Measurements from ENCODE around the gene ARID3C.
"Not testable (repeated sequence)": the region's sequence is repeated elsewhere in the genome, so short reads cannot be mapped to it uniquely, and the experiment has no call there.

ARID3C gene

DNA sequence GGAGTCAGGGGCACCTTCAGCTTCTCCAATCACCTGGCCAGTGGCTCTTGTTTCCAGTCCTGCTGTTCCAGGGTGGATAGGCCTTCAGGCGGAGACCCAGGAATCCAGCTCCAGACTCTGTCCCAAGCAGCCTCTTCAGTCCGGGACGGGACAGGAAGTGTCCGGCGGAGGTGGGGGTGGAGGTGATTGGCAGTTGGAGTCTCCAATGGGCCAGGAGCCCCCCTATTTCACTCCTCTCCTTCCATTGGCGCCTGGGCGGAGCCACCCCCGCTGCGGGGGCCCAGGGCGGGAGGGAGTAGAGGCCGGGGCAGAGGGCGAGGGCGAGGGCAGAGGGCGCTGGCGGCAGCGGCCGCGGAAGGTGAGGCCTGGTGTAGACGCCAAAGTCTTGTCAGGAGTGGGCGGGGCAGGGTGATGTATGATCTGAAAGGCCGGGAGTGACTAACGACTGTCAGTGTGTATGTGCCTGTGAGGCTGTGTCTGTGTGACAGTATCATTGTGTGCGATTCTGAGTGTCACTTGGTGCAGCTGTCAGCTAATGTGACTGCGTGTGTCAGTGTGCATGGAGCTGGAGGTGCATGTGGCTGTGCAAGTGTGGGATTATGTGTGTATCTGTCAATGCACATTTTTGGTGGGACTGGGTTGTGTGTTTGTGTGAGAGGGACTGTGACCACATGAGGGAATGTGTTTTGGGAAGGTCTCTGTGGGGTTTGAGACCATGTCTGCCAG lies 23.2 kb upstream of the ARID3C start, which contains the start of gene IL11RA:
Gene IL11RA (plus strand): TSS at position 310 of the 726 bp plus-strand sequence. CDS start 3,033 bp downstream, outside the sequence.
- DNase-seq (ENCODE audit: low spot score) = peak; percentile 97

DNA sequence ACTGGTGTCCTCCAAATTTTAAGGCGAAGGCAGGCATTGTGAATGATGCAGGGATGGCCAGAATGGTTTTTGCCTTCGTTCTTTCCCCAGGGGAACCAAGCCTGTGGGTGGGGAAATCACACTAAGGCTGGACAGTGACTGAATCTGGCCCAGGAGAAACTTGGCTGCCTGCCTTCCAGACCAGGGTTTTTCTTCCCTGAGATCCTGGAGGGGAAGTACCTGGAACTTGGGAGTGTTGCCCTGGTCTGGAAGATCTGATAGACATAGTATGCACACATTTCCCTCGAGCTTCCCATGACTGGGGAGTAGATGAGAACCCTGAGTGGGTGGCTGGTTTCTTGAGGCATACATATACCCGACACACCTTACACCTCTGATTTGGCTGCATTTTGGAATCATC lies 22.5 kb upstream of the ARID3C start:
- DNase-seq (ENCODE audit: low spot score) = peak; percentile 50

DNA sequence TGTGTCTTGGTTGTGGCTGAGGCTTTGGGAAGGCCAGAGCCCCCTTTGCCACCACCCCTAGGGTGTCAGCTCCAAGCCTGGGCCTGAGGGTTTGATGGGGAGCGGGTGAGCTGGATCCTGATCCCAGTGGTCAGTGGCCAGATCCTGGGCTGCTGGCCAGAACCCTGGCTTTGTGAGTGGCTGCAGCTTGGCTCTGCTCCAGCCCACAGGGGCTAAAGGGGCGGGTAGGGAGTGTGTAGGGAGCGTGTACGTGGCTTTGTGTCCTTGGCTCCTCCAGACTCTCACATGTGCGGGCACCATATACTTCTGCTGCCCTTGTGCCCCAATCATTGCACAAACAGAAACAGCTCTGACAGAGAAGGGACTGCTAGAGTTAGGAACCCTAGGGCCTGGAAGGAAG lies 21.9 kb upstream of the ARID3C start:
- DNase-seq (ENCODE audit: low spot score) = no peak

DNA sequence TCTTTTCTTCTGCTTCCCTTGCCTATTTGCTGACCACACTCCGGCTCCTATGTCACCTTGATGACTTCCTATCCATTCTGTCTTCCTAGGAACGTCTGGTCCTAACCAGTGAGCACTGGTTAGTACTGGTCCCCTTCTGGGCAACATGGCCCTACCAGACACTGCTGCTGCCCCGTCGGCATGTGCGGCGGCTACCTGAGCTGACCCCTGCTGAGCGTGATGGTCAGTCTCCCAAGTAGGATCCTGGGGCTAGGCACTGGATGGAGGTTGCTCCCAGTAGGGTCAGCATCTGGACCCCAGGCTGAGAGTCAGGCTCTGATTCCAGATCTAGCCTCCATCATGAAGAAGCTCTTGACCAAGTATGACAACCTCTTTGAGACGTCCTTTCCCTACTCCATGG lies 19.8 kb upstream of the ARID3C start:
- no peak for DNase-seq (ENCODE audit: low spot score)

DNA sequence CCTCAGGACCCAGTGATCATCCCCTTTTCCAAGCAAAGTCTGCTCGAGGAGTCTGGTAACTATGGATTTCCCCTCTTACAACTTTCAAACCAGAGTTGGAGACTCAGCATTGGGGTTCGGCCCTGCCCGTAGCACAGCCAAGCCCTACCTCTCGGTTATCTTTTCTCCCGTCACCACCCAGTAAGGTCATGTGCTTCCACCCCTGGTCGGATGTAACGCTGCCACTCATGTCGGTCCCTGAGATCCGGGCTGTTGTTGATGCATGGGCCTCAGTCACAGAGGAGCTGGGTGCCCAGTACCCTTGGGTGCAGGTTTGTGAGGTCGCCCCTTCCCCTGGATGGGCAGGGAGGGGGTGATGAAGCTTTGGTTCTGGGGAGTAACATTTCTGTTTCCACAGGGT lies 18.8 kb upstream of the ARID3C start:
- DNase-seq (ENCODE audit: low spot score) = no peak

DNA sequence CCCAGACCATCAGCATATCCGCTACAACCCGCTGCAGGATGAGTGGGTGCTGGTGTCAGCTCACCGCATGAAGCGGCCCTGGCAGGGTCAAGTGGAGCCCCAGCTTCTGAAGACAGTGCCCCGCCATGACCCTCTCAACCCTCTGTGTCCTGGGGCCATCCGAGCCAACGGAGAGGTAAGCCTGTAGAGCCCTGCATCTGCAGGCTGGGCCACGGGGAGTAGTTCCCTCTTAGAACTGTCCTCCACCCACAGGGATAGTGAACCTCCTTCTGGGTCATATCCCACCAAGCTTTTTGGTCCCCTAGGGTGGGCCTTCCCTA lies 18.2 kb upstream of the ARID3C start:
- no peak for DNase-seq (ENCODE audit: low spot score)

DNA sequence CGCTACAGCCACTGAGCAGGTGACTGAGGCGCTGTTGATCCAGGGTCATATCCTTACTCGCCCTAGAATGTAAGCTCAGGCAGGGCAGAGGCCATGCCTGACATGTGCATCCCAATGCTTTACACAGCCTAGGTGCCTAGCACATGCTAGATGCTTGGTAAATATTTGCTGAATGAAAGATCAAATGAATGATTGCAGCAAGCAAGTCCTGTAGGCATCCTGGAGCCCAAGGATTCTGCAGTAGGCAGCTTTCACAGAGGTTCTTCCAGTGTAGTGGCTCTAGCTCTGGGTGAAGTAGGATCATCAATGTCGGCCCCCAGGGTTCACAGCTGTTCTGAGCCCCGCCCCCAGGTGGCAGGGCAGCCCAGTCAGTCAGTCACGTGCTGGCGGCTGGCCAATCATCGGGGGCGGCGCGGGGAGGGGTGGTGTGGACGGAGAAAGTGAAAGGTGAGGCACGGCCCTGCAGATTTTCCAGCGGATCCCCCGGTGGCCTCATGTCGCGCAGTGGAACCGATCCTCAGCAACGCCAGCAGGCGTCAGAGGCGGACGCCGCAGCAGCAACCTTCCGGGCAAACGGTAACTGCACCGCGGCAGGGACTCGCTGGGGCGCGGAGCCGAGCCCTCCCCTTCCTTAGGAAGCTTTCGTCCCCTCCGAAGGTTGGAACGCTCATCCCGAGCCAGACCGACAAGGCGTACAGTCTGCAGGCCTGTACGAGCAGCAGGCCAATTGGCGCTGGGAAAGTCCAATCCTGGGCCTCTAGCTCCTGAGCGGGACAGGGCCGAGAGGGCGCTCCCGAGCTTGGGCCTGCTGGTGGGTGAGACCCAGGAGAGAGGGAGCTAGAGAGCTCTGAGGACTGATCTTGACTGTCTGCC lies 17.6 kb upstream of the ARID3C start, which contains the start of gene GALT:
Gene GALT (plus strand): TSS at position 465 of the 873 bp plus-strand sequence. CDS start 30 bp downstream, at position 495.
- peak; percentile 95 for DNase-seq (ENCODE audit: low spot score)

DNA sequence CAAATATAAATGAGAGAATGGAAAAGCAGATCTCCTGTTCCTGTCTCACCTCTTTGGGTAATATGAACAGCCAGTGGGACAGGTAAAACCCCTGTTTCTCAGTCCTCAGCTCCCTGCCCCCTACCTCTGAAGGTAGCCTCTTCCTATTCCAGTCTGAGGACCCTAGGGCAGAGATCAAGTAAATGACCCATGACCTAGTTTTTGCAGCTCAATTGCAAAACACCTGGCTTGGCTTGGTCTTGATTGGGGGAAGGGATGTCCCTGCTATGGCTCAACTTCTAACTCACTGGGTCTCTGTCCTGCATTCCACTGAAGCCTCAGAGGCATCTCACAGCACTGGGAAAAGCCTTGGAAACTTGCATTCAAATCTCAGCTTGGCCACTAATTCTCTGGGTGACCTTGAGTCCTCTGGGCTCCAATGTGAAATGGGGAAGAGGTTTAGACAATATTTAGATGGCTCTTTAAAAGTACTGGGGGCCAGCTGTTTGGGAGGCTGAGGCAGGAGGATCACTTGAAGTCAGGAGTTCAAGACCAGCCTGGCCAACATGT lies 16.0 kb upstream of the ARID3C start:
- DNase-seq (ENCODE audit: low spot score) = no peak

DNA sequence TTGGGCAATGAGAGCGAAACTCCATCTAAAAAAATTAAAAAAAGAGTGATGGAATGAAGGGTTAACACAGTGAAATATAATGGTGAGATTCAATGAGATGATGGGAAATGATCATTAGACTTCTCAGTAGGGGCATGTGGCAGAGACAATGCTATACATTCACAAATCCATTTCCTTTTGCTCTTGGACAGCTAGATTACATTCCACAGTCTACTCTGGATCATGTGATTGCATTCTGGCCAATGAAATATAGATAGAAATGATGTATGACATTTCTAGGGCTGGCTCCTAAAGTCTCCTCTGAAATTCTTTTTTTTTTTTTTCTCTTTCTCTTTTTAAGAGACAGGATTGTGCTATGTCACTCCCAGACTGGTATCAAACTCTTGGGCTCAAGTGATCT lies 13.8 kb upstream of the ARID3C start:
- DNase-seq (ENCODE audit: low spot score) = no peak

DNA sequence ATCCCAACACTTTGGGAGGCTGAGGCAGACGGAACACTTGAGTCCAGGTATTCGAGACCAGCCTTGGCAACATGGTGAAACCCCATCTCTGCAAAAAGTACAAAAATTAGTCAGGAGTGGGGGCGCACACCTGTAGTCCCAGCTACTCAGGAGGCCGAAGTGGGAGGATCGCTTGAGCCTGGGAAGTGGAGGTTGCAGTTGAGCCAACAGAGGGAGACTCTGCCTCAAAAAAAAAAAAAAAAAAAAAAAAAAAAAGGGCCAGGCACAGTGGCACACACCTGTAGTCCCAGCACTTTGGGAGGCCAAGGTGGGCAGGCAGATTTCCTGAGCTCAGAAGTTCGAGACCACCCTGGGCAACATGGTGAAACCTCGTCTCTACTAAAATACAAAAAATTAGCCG lies 10.5 kb upstream of the ARID3C start:
- DNase-seq (ENCODE audit: low spot score) = not testable (repeated sequence)

DNA sequence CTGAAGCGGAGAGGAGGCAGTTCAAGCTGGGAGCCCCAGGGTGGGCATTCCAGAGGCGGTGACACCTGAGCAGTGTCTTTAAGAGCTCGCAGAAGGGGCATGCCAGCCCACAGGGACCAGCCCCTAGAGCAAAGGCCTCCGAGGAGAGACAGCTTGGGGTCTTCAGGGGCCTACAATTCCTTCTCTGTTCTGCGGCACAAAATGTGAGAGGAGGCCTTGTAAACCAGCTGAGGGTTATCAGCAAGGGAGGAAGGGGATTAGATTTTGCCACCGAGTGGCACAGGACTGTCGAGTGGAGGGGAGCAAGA lies 9.2 kb upstream of the ARID3C start:
- DNase-seq (ENCODE audit: low spot score) = no peak

DNA sequence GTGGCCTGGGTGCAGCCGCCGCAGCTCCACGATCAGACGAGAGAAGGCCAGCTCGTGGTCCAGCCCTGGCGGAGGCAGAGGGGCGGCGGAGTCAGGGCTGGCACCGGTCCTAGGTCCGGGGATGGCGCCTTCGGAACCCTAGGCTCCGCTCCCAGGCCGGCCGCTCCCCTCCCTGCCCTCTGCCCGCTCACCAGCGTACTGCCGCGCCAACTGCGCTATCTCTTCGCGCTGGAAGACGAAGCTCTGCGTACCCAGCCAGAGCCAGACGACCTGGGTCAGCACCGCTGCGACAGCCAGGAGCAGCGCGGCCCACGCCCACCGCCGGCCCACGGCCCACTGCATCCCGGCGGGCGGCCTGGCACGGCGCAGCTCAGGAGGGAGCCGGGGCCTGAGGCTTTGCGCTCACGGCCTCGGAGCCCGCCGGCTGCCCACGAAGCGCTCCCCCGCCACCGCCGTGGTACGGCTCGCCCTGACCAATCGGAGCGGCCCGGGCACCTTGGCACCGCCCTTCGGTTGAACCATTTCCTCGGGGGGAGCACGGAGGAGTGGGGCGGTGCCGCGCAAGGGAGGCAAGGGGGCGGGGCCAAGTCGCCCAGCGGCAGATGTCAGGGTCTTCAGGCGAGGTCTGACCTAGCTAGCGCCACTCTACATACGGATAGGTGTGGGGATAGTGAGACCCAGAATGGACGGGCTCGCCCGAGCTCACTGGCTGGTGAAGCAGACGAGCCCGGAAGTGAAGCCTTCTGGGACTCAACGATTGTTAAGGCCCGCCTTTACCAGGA lies 8.7 kb upstream of the ARID3C start, which contains the start of gene SIGMAR1:
Gene SIGMAR1 (minus strand): TSS at position 432 of the 782 bp plus-strand sequence. CDS start 90 bp downstream, at position 342.
- DNase-seq (ENCODE audit: low spot score) = peak; percentile 97

DNA sequence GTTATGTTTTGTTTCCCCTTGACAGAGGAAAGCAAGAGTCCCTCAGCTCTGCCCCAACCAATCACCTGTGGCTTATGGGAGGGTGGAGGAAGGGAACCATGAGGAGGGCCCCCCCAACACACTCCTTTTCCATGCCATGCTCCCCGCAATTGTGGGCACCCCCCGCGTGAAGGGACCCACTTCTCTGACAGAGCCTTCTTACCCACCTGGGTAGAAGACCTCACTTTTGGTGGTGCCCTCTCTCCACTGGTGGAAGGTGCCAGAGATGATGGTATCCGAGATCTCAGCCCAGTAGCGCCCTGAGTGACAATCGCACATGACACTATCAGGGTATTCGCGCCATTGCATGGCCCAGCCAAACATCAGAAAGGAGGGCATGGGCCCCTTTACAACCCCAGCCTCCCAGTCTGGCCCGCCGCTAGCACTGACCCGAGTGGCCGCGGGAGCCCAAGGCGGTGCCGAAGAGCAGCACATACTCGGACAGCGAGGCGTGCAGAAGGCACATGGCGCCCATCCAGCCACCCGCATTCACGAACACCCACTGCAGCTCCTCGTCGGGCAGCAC lies 8.0 kb upstream of the ARID3C start:
- no peak for DNase-seq (ENCODE audit: low spot score)

DNA sequence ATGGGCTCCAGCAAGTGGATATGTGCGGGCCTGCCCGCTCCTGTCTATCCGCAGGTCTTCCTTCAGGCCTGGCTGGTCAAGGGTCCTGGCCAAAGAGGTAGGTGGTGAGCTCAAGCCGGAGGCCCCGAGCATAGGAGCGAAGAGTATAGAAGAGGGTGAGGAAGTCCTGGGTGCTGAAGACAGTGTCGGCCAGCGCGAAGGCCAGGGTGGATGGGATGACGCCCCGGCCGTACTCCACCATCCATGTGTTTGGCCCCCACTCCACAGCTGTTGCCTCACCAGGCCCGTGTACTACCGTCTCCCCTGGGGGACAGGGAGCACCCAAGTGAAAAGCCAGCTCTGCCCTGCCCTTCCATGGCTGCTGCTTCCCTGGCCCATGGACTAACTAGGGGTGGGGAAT lies 6.7 kb upstream of the ARID3C start:
- no peak for DNase-seq (ENCODE audit: low spot score)

DNA sequence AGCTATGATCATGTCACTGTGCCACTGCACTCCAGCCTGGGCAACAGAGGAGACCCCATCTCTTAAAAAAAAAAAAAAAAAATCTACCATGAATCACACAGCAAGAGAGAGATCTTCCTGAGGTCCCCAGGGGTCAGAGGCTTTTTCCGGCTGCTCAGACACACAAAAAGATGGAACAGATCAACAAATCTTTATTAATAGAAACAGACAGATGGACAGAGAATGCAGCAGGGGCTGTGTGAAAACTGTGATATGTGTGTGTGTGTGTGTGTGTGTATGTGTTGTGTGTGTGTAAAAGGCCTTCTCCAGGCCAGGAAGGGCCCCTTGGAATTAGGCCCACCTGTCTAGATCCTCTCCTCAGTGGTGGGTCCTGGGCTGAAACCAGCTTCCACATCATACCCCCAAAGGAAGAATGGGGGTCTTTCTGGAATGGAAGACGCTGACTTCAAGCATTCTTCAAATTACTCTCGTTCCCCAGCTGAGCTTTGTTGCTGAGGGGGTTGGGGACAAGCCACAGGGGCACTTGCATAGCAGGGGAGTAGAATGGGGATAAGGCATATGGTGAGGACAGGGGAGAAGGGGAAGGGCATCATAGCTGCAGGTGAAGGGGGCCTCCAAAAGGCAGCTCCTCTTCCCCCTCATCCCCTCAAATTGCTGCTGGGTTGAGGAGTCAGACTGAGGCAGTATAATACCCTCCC lies 5.8 kb upstream of the ARID3C start:
- no peak for DNase-seq (ENCODE audit: low spot score)

DNA sequence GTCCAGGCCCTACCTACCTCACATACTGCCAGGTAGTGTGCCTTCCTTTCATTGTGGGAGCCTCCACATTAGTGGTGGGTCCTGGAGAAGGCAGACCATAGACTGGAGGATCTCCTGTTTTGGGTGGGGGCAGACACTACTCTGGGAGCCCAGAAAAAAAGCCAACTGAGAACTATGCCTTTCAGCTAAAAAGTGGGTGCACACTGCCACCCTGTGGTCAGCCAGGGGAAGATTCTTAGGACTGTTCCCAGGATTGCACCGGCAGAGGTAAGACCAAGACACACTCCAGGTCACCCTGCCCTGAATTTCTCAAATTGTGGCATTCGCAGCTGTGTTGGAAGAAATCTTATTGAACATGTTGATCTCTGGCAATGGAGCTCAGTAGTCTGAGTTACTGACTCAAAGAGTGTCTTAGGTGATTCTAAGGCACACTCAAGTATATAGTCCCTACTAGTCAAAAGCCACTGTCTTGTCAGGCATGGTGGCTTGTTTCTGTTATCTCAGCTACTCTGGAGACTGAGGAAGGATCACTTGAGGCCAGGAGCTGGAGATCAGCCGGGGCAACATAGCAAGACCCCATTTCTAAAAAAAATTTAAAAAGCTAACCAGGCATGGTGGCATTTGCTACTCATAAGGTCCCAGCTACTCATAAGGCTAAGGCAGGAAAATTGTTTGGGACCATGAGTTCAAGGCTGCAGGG lies 5.1 kb upstream of the ARID3C start:
- DNase-seq (ENCODE audit: low spot score) = peak; percentile 80

DNA sequence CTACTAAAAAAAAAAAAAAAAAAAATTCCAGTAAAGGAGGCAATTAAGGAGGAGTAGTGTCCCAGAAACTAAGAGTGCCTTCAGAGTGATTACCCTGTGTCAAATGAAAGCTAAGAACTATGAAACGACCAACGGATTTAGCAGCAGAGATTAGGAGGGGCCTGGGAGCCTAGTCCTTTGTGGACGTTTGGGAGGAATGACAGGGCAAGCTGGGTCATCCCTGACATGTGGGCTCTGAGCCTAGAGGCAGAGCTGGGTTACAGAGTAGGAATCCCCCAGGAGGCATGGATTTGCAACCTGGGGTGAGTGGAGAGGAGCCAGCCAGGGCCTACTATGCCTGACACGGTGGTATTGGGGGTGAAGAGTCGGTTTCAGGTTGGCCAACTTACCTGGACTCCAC lies 4.3 kb upstream of the ARID3C start:
- no peak for DNase-seq (ENCODE audit: low spot score)

DNA sequence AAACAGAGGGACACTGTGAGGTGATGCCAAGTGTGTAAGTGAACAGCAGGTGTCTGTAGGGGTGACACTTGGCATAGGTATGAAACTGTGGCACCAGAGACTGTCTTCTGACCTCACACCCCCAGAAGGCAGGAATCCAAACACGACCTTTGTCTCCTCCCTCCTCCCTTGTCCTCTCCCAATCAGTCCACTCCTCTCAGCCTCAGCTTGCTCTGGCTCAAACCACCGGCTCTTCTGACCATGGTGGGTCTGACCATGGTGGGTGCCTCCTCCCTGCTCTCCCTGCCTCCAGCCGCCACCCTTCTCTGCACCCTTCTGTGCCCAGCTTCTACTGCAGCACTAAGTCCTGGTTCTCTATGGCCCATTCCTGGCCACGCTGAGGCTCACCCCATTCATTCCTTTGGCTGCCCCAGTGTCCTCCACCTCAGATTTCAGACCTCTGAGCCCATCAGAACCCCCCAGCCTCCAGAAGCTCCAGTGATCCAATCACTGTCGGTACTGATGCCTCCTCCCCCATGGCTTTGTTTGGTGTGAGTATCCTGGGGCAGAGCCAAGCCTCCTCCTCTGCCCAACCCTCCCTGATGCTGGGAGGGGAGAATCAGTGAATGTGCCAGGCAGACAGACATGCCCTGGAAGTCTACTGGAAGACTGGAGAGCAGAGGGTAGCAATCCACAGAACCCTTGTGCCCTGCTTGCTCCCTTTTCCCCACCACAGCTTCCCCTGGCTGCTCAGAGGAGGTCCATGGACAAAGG lies 1.7 kb upstream of the ARID3C start:
- DNase-seq (ENCODE audit: low spot score) = no peak

DNA sequence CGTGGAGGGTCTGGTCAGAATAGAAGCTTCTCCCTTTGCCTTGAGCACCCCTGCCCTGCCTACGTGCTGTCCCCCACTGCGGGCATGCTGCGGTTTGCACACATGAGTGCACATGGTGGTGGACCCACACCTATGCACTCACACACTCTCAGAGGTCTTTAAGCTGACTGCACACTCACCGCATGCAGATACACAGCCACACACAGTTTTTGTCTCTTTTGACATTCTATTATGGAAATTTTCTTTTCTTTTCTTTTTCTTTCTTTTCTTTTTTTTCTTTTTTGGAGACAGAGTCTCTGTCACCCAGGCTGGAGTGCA lies 584 bp upstream of the ARID3C start:
- DNase-seq (ENCODE audit: low spot score) = no peak

All from GM03348 (cell line).